ENCODE data around the gene FLYWCH1.

Gene FLYWCH1

GRCh38 chr16:2987286-2987685 is 75.6 kb downstream of the FLYWCH1 start:
- no peak for DNase-seq

- no peak for DNase-seq
Observed at GRCh38 chr16:2987833-2988232, 76.1 kb downstream of the FLYWCH1 start.

- DNase-seq, result no peak
Observed at GRCh38 chr16:2988590-2989099, 76.9 kb downstream of the FLYWCH1 start.

GRCh38 chr16:2990891-2991290 is 79.2 kb downstream of the FLYWCH1 start:
- DNase-seq, result no peak

- no peak for DNase-seq
Observed at GRCh38 chr16:2991566-2992261, 80.0 kb downstream of the FLYWCH1 start.

GRCh38 chr16:2992383-2993081 is 80.8 kb downstream of the FLYWCH1 start:
- DNase-seq, result no peak

GRCh38 chr16:2996298-2996697 is 84.6 kb downstream of the FLYWCH1 start:
- no peak for DNase-seq

- no peak for DNase-seq
Observed at GRCh38 chr16:2999929-3000328, 88.2 kb downstream of the FLYWCH1 start.

GRCh38 chr16:3000540-3000939 is 88.8 kb downstream of the FLYWCH1 start:
- no peak for DNase-seq

Data from kidney glomerular epithelial cell (primary cell).